Measurements from ENCODE around the gene OVCH2. TPM values are rescaled to one million over a fixed set of nuclear protein-coding genes. Genes with fewer than 3 reads are reported as not detected.

The OVCH2 gene
- polyA plus RNA-seq, 3 donors, result 2.1 to 6.2 (median 3.5) TPM

DNA sequence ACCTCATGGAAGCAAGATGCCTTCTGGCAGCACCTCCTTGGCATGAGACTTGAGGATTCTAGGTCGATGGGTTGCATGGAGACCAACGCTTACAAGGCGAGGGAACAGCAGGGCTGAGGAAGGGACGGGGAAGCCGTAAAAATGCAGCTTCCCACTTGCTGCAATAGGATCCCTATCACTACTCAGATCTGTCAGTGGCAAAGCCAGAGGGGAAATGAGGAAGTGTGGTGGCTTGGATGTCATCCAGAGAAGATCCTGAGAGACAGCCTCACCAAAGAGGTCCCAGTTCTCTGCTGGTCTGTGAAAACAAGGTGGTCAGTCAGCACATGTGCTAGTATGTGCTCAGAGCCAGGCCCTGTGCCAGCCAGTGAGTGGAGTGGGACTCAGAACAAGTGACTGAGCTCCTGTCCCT lies 55.1 kb downstream of the OVCH2 start:
- DNase-seq (ENCODE audit: extremely low read depth in 1 of 11, low read depth in 9 of 11, low spot score in 4 of 11), result no peak

DNA sequence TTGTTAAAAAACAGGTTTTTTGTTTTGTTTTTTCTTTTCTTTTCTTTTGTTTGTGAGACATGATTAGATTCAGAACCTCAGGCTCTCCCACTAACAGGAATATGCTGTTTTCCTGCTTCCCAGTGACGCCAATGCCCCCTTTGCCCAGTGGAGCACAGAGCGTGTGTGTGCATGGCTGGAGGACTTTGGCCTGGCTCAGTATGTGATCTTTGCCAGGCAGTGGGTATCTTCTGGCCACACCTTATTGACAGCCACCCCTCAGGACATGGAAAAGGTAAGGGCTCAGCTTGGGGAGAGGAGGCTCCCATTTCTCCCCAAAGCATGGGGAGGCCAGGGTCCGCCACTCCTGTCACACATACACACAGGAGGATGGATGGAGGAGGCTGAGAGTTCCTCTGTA lies 58.0 kb downstream of the OVCH2 start:
- no peak for DNase-seq (ENCODE audit: extremely low read depth in 1 of 11, low read depth in 9 of 11, low spot score in 4 of 11)

DNA sequence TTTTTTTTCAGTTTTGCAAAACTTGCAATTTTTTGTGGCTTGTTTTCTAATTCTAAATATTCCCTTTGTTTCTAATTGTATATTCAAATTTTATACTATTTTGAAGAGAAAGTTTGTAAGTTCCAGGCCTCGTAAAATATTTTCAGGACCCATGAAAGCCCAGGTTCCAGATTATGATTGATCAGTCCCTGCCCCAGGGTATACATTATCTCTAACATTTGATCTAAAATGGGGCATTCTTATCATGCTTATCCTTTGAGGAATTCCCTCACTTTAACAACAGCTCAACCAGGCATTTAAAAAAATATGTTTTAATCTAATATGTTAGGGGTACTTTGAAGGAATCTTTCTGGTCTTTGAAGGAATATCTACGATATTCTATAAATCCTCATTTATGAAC lies 59.4 kb downstream of the OVCH2 start:
- DNase-seq (ENCODE audit: extremely low read depth in 1 of 11, low read depth in 9 of 11, low spot score in 4 of 11), result no peak

DNA sequence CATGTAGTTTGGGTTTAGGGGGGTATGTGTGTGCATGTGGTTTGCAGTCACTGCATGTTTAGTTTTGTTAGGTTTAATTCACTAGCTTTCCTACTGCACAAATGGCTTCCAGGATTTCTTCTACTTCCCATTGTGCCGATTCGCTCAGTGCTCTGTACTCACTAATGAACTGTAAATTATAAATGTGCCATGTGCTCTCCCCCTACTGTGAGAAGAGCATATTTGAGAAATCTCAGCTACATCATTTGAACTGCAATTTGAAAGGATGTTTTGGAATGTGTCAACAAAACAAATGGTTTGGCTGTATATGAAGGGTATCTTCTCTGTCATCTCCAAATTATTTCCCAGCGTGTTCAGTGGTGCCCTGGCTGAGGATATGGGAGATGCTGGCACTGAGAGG lies 61.1 kb downstream of the OVCH2 start:
- DNase-seq (ENCODE audit: extremely low read depth in 1 of 11, low read depth in 9 of 11, low spot score in 4 of 11), result no peak

DNA sequence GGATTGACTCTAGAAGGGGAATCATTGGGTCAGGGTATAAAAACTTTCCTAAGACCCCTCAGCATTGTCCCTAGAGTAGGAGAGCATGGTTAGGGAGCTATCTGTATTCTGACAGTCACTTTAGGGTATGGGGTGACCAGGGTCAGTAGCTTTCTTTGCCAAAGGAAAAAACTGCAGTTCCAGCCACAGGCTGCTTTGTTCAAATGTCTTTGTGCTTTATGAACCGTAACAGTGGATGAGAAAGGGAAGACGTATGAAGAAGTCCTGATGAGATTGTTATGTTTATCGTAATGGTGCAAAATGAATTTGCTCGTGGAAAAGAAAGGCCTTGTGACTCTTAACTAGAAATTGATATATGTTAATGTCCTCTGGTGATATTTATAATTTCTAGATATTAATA lies 63.0 kb downstream of the OVCH2 start:
- peak in 4 of 11 donors; percentile 13 to 37 (median 26) for DNase-seq (ENCODE audit: extremely low read depth in 1 of 11, low read depth in 9 of 11, low spot score in 4 of 11)

DNA sequence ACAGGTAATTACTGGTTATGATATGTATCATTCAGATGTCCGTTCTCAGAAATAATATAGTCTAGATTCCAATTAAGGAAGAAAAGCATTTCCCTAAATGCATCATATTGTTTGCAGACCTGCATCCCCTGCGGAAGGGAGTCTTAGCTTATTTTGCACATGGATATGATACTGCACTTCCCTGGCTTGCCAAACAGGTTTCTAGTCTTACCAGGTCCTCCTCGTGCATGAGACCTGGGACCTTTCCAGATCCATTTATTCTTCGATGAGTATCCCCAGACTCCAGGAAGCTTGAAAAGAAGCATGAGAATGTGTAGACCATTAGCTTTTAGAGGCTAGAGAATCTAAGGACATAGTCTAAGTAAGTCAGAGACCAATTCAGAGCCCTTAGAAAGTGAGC lies 63.5 kb downstream of the OVCH2 start:
- DNase-seq (ENCODE audit: extremely low read depth in 1 of 11, low read depth in 9 of 11, low spot score in 4 of 11), result no peak

DNA sequence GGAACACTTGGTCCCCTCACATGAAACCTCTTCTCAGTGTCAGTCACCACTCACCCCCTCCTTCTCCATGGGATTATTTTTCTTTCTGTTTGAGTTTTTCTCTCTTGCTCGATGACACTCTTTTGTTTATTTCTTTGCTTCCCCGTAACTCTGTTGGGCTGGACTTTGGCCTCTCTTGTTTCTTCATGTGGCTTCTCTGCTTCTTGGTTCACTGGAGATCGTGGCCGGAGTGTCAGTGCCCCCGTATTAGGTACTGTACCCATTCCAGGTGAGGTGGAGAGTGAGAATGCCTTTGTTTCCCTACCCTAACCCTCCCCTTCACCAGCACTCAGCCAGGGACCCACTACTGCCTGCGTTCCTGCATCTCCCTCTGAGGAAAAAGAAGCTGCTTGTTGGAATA lies 65.5 kb downstream of the OVCH2 start:
- peak in 1 of 11 donors; percentile 22 for DNase-seq (ENCODE audit: extremely low read depth in 1 of 11, low read depth in 9 of 11, low spot score in 4 of 11)

DNA sequence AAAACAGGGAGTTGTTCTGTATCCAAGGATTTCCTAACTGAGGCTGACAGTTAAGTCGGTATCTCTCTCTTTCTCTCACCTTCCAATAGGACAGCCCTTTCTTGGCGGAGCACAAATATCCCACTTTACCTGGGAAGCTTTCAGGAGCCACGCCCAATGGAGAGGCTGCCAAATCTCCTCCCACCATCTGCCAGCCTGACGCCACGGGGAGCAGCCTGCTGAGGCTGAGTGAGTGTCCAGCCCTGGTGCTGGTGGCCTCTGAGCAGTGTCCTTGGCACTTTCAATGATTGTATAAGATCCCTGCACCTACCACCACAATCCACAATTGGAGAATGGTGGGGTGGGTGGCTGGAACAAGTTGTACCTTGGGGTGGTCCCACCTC lies 66.6 kb downstream of the OVCH2 start:
- DNase-seq (ENCODE audit: extremely low read depth in 1 of 11, low read depth in 9 of 11, low spot score in 4 of 11), result no peak

Other genes starting within 250 kb of the OVCH2 start
- 10 to 100 TPM; 30.7 to 41.3 (median 39.1) TPM for gene OLFML1, start 221.0 kb downstream of the OVCH2 start, polyA plus RNA-seq (ENCODE audit: insufficient read length in 3 of 3)
- 10 to 100 TPM; 48.4 to 56.9 (median 56.9) TPM for gene PPFIBP2, start 192.5 kb downstream of the OVCH2 start, polyA plus RNA-seq (ENCODE audit: insufficient read length in 3 of 3)
- 10 to 100 TPM; 26.4 to 28.8 (median 27.3) TPM for gene CYB5R2, start 33.0 kb downstream of the OVCH2 start, polyA plus RNA-seq (ENCODE audit: insufficient read length in 3 of 3)
- not detected for gene OR5P2, start 90.5 kb upstream of the OVCH2 start, polyA plus RNA-seq (ENCODE audit: insufficient read length in 3 of 3)
- not detected for gene OR5P3, start 124.4 kb upstream of the OVCH2 start, polyA plus RNA-seq (ENCODE audit: insufficient read length in 3 of 3)
- gene OR10A6, start 224.8 kb upstream of the OVCH2 start, polyA plus RNA-seq (ENCODE audit: insufficient read length in 3 of 3), result under 1 TPM in 2 of 3 donors, not detected in 1; 0.08 to 0.20 TPM
- gene OR10A3, start 235.2 kb upstream of the OVCH2 start, polyA plus RNA-seq (ENCODE audit: insufficient read length in 3 of 3), result under 1 TPM in 1 of 3 donors, not detected in 2; 0.06 TPM